Measurements from ENCODE around the gene TP53TG5.

Gene TP53TG5

GRCh38 chr20:45378191-45378590 is at the start of gene TP53TG5:
Gene TP53TG5, minus strand, starts transcription at chr20:45378325. Its CDS starts 89 bp downstream, at chr20:45378236.
- TF ChIP-seq GATA3 (IDR thresholded peaks at IDR 0.05; ENCODE audit: low read depth, low read length) (no peak), GATA2 (IDR thresholded peaks at IDR 0.05; ENCODE audit: low read depth, low read length) (no peak)

DNA sequence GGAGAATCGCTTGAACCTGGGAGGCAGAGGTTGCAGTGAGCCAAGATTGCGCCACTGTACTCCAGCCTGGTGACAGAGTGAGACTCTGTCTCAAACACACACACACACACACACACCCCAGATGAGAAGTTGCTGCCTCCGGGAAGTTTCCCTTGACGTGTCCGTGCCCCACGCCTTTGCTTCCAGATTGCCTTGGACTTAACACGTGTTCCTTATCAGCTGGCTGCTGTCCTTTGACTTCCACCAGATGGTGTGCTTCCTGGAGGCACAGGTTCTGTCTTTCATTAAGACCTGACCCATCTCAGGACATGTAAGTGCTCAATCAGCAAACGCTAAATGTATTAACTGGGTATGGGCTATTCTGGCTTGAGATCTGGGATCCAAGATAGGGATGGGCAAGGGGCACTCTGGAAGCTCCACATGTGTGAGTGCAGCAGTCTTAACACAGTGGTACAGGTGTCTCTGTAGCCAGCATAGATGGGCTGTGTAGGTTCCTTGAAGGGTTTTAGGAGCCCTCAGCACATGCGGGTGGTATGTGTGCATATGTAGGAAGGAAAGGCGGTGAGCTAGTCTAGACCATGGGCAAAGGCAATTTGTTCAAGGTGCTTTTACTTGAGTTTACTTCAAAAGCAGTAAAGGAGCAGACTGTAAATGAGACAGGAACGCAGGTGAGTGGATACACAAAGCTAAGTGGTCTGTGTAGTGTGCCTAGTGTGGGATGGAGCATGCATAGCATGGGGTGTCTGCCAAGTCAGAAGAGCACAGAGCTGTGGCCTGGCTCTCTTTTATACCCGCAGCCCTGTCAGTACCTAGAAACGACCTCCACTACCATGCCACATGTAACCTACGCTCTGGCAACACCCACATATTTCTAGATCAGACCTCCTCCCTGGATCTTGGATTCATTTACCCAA is 49.4 kb upstream of the TP53TG5 start:
- TF ChIP-seq GATA2 (IDR thresholded peaks at IDR 0.05; ENCODE audit: low read depth, low read length), result peak; percentile 93
- peak; percentile 87 for TF ChIP-seq GATA3 (IDR thresholded peaks at IDR 0.05; ENCODE audit: low read depth, low read length)

DNA sequence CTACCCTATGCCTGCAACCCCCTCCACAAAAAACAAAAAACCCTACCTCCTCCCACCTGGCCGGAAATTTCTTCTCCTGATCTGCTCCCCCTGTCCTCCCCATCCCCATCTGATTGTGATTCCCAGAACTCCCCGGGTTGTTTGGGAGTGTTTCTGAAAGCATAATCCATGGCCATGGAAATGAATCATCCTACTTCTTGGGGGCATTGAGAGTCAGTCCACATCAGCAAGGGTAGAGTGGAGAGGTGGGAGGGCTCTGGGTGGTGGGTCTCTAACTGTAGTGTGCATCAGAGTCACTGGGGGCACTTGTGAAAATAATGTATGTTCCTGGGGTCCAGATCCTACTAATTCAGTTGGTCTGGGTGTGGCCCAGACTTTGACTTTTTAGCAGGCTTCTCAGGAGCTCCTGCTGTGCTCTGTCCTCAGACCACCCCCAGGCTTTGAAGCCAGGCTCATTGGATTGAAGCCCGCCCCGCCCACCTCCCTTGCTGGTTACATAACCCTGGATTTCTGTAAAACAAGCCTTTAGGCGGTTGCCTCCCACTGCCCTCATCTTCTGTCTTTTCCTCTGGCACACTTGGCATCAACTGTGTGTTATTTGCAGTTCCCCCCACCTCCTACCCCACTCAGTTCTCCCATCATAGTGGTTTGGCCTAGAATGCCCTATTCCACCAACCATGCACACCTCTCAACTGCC is 48.3 kb upstream of the TP53TG5 start:
- TF ChIP-seq GATA3 (IDR thresholded peaks at IDR 0.05; ENCODE audit: low read depth, low read length), result no peak
- no peak for TF ChIP-seq GATA2 (IDR thresholded peaks at IDR 0.05; ENCODE audit: low read depth, low read length)

DNA sequence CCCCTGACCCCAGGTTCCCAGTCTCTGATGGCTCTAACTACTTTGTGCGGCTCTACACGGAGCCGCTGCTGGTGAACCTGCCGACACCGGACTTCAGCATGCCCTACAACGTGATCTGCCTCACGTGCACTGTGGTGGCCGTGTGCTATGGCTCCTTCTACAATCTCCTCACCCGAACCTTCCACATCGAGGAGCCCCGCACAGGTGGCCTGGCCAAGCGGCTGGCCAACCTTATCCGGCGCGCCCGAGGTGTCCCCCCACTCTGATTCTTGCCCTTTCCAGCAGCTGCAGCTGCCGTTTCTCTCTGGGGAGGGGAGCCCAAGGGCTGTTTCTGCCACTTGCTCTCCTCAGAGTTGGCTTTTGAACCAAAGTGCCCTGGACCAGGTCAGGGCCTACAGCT is 47.4 kb upstream of the TP53TG5 start:
- TF ChIP-seq GATA3 (IDR thresholded peaks at IDR 0.05; ENCODE audit: low read depth, low read length) (no peak), GATA2 (IDR thresholded peaks at IDR 0.05; ENCODE audit: low read depth, low read length) (no peak)

- TF ChIP-seq GATA3 (IDR thresholded peaks at IDR 0.05; ENCODE audit: low read depth, low read length) (no peak), GATA2 (IDR thresholded peaks at IDR 0.05; ENCODE audit: low read depth, low read length) (no peak)
Measured at GRCh38 chr20:45423700-45424099, 45.6 kb upstream of the TP53TG5 start.

GRCh38 chr20:45420125-45420524 is 42.0 kb upstream of the TP53TG5 start:
- TF ChIP-seq GATA3 (IDR thresholded peaks at IDR 0.05; ENCODE audit: low read depth, low read length) (no peak), GATA2 (IDR thresholded peaks at IDR 0.05; ENCODE audit: low read depth, low read length) (no peak)

DNA sequence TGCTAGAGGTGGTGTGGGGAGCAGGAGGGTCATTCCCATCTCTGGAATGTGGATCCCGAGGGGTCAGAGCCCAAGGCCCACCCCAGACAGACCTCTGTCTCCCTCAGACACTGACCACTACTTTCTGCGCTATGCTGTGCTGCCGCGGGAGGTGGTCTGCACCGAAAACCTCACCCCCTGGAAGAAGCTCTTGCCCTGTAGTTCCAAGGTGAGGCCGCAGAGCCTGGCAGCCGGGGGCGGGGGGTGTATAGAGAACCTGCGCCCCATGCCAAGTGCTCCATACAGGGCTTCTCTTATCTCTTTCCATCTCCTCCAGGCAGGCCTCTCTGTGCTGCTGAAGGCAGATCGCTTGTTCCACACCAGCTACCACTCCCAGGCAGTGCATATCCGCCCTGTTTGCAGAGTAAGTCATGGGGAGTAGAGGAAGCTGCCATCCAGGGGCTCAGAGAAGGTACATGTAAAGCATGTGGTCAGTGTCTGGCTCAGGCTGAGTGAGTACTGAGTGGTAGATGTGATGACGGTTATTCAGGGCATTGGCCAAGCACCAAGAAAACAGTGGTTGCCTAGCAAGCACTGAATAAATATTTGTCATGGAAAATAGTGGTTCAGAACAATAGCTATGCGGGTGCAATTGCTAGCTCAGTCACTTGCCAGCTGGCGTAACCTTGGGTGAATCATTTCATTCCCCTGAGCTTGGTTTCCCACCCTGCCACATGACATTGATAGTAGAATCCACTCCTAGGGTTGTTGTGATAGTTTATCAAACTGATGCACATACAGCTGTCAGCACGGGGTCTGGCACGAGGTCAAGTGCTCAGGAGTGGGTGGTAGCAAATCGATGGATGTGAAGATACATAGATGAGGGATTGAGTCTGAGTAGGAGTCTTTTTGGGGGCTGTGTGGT is 41.3 kb upstream of the TP53TG5 start:
- TF ChIP-seq GATA2 (IDR thresholded peaks at IDR 0.05; ENCODE audit: low read depth, low read length) (no peak), GATA3 (IDR thresholded peaks at IDR 0.05; ENCODE audit: low read depth, low read length) (no peak)

- no peak for TF ChIP-seq GATA2 (IDR thresholded peaks at IDR 0.05; ENCODE audit: low read depth, low read length)
- TF ChIP-seq GATA3 (IDR thresholded peaks at IDR 0.05; ENCODE audit: low read depth, low read length), result no peak
Measured at GRCh38 chr20:45416917-45417316, 38.8 kb upstream of the TP53TG5 start.

DNA sequence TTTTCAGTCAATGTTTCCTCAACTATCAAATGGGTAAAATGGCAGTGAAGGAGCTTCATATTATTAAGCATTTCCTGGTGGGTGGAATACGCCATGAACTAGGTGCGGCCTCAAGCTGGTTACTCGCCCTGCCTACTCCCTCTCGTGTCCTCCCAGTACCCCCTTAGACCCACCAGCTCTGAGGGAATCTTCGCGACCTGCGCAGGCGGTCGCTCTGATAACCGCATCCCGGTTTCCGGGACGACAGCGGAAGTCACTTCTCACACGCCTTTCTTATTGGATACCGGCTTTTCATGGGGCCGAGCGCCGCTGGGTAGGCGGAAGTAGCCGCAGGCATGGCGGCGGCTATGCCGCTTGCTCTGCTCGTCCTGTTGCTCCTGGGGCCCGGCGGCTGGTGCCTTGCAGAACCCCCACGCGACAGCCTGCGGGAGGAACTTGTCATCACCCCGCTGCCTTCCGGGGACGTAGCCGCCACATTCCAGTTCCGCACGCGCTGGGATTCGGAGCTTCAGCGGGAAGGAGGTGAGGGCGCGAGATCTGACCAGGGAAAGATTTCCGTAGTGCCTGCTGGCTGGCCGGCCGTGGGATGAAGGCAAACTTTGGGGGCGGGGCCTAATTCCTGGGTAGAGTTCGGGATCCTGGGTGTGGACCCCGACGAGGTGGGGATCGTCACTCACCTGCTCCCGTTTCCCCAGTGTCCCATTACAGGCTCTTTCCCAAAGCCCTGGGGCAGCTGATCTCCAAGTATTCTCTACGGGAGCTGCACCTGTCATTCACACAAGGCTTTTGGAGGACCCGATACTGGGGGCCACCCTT is 37.9 kb upstream of the TP53TG5 start, which contains the start of gene PIGT:
TSS of gene PIGT (plus strand) at position 320 of the 816 bp plus-strand sequence. CDS start at position 336, 16 bp downstream.
- TF ChIP-seq GATA2 (IDR thresholded peaks at IDR 0.05; ENCODE audit: low read depth, low read length) (peak; percentile 47; the same call in 1 of the 2 replicates), GATA3 (IDR thresholded peaks at IDR 0.05; ENCODE audit: low read depth, low read length) (no peak)

DNA sequence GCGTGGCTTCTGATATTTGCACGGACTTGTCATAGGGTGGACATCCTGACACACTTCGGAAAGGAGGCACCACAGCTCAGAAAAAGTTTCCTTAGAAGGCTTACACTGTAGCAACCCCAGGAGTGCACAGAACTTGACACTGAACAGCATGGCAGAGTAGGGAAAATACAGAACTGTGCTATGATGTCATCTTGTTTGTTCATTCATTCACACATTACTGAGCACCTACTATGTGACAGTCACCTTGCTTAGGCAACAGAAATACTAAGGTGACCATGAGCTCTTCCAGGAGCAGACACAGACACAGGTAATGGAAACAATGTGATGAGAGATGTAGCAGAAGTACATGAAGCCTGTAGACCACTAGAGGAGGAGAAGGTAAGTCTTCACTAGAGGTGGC is 35.4 kb upstream of the TP53TG5 start:
- TF ChIP-seq GATA2 (IDR thresholded peaks at IDR 0.05; ENCODE audit: low read depth, low read length) (no peak), GATA3 (IDR thresholded peaks at IDR 0.05; ENCODE audit: low read depth, low read length) (no peak)

GRCh38 chr20:45412653-45413052 is 34.5 kb upstream of the TP53TG5 start:
- no peak for TF ChIP-seq GATA3 (IDR thresholded peaks at IDR 0.05; ENCODE audit: low read depth, low read length)
- TF ChIP-seq GATA2 (IDR thresholded peaks at IDR 0.05; ENCODE audit: low read depth, low read length), result no peak

- no peak for TF ChIP-seq GATA2 (IDR thresholded peaks at IDR 0.05; ENCODE audit: low read depth, low read length)
- TF ChIP-seq GATA3 (IDR thresholded peaks at IDR 0.05; ENCODE audit: low read depth, low read length), result no peak
Measured at GRCh38 chr20:45410887-45411286, 32.8 kb upstream of the TP53TG5 start.

Measured in SH-SY5Y (cell line).